ENCODE data around the gene ZIC2.

Gene ZIC2

DNA sequence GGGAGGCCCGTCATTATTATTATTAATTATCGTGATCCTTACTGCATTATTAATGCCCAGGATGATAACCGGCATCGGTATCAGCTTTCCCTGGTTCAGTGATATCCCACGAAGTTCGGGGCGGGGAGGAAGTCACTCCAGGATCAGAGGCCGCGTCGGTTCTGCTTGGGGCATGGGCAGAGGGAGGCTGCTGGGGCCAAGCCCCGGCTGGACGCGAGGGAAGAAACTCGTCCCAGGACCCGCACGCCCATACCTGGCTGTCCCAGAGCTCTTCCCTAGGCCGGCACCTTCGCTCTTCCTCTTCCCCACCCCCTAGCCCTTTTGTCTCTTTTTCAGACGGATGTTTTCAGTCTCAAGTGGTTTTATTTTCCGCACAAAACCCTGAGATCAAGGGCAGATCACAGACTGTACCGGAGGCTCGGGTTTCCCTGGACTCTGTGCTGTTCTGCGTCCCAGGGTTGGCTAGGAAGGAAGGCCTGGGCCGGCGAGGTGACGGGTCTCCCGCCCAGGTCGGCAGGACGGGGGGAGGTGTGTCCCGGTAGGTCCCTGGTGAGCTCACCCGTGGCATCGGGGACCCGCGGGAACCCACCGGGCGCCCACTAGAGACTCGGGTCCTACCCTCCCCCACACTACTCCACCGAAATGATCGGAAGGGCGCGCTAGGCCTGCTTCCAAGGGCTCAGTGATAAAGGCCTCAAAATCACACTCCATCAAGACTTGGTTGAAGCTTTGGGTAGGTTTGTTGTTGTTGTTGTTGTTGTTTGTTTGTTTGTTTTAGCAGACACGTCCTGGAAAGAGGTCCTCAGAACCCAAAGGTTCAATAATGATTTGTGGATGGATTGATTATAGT, 7.9 kb downstream of the ZIC2 start:
- peaks cover 97% of the 10 kb centered on the region for H3K27me3 ChIP-seq (ENCODE audit: insufficient read depth, poor library complexity, severe bottlenecking)
- no peak for TF ChIP-seq SPI1 (IDR thresholded peaks at IDR 0.05; ENCODE audit: borderline replicate concordance, low read depth)
- no peak for TF ChIP-seq GABPA (IDR thresholded peaks at IDR 0.05; ENCODE audit: low read depth)
- no peak for TF ChIP-seq CTCF (IDR thresholded peaks at IDR 0.05; ENCODE audit: insufficient read depth, low read length)
- no peak for TF ChIP-seq POLR2AphosphoS5 (IDR thresholded peaks at IDR 0.05; ENCODE audit: low read depth)
- TF ChIP-seq, protein P1, sequence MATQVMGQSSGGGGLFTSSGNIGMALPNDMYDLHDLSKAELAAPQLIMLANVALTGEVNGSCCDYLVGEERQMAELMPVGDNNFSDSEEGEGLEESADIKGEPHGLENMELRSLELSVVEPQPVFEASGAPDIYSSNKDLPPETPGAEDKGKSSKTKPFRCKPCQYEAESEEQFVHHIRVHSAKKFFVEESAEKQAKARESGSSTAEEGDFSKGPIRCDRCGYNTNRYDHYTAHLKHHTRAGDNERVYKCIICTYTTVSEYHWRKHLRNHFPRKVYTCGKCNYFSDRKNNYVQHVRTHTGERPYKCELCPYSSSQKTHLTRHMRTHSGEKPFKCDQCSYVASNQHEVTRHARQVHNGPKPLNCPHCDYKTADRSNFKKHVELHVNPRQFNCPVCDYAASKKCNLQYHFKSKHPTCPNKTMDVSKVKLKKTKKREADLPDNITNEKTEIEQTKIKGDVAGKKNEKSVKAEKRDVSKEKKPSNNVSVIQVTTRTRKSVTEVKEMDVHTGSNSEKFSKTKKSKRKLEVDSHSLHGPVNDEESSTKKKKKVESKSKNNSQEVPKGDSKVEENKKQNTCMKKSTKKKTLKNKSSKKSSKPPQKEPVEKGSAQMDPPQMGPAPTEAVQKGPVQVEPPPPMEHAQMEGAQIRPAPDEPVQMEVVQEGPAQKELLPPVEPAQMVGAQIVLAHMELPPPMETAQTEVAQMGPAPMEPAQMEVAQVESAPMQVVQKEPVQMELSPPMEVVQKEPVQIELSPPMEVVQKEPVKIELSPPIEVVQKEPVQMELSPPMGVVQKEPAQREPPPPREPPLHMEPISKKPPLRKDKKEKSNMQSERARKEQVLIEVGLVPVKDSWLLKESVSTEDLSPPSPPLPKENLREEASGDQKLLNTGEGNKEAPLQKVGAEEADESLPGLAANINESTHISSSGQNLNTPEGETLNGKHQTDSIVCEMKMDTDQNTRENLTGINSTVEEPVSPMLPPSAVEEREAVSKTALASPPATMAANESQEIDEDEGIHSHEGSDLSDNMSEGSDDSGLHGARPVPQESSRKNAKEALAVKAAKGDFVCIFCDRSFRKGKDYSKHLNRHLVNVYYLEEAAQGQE (IDR thresholded peaks at IDR 0.05; ENCODE audit: insufficient replicate concordance, low read depth): no peak
- no peak overlapping the region for H3K27ac ChIP-seq (replicated peaks)
- no peak overlapping the region for H3K4me3 ChIP-seq (replicated peaks; ENCODE audit: insufficient read depth, low read length)
- no peak for DNase-seq (ENCODE audit: low read depth in 1 of 2, low spot score in 1 of 2)

DNA sequence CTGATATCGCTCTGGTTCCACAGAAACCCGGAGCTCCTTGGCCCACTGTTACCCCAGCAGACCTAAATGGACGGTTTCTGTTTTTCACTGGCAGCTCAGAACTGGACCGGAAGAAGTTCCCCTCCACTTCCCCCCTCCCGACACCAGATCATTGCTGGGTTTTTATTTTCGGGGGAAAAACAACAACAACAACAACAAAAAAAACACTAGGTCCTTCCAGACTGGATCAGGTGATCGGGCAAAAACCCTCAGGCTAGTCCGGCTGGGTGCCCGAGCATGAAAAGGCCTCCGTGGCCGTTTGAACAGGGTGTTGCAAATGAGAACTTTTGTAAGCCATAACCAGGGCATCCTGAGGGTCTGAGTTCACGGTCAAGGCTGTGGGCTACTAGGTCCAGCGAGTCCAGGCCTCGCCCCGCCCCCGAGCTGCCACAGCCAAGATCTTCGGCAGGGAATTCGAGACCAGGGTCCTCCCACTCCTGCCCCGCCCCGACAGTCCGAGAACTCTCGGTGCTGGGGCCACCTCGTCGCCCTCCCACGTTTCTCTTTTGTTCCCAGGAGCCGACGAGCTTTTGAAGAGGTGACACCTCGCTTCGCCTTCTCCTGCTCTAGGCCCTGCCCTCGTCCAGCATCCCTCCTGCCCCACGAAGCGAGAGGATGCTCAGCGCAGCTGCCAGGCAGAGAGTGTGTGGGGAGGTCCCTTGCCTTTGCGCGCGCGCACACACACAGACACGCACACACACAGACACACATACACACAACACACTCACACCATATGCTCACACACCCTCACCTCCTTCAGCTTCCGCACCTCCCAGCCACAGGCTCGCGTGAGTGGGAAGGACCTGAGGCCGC, 8.8 kb downstream of the ZIC2 start:
- TF ChIP-seq GABPA (IDR thresholded peaks at IDR 0.05; ENCODE audit: low read depth) (no peak), SPI1 (IDR thresholded peaks at IDR 0.05; ENCODE audit: borderline replicate concordance, low read depth) (no peak), CTCF (IDR thresholded peaks at IDR 0.05; ENCODE audit: insufficient read depth, low read length) (no peak), POLR2AphosphoS5 (IDR thresholded peaks at IDR 0.05; ENCODE audit: low read depth) (no peak)
- TF ChIP-seq, protein P1 (IDR thresholded peaks at IDR 0.05; ENCODE audit: insufficient replicate concordance, low read depth): no peak
- no peak overlapping the region for H3K27ac ChIP-seq (replicated peaks)
- H3K27me3 ChIP-seq (ENCODE audit: insufficient read depth, poor library complexity, severe bottlenecking): peaks cover 99% of the 10 kb centered on the region
- H3K4me3 ChIP-seq (replicated peaks; ENCODE audit: insufficient read depth, low read length): no peak overlapping the region
- DNase-seq (ENCODE audit: low read depth in 1 of 2, low spot score in 1 of 2): no peak

DNA sequence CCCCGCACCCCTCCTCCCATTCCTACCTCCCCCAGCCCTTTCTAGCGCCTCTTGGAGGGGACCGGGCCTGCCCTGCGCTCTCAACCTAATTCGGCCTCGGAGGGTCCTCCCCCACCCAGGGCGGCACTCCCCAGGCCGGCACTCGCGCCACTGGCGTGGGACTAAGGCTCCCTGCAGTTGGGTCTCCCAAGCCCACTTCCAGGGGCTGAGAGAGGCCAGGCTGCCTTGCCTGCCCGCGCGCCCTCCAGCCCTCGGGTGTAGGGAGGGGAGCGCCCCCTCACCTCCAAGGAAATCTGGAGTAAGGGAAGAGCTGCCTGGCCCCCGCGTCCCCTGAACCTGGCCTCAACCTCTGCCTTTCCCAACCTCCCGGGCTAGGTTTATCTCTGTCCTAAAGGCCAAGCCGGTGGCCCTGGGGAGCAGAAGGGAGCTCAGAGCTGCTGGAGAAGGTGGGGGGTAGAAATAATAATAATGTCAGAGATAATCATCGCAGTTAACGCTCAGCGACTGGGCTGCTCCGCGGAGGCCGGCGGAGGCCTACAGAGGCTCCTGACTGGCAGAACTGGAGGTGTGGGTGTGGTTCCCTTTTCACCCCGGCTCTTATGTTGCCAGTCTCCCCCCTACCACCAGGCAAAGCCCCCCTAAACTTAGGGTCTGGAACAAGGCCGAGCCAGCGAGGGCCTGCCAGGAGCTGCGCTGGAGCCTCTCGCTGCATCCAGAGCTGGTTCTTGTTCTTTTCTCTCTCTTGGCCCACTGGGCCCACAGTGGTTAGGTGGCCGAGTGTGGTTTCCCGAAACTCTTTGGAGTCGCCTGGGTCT, 9.6 kb downstream of the ZIC2 start:
- peaks cover 100% of the 10 kb centered on the region for H3K27me3 ChIP-seq (ENCODE audit: insufficient read depth, poor library complexity, severe bottlenecking)
- DNase-seq (ENCODE audit: low read depth in 1 of 2, low spot score in 1 of 2): no peak
- TF ChIP-seq, protein P1 (IDR thresholded peaks at IDR 0.05; ENCODE audit: insufficient replicate concordance, low read depth): no peak
- TF ChIP-seq SPI1 (IDR thresholded peaks at IDR 0.05; ENCODE audit: borderline replicate concordance, low read depth): no peak
- TF ChIP-seq GABPA (IDR thresholded peaks at IDR 0.05; ENCODE audit: low read depth): no peak
- no peak for TF ChIP-seq CTCF (IDR thresholded peaks at IDR 0.05; ENCODE audit: insufficient read depth, low read length)
- no peak for TF ChIP-seq POLR2AphosphoS5 (IDR thresholded peaks at IDR 0.05; ENCODE audit: low read depth)
- H3K4me3 ChIP-seq (replicated peaks; ENCODE audit: insufficient read depth, low read length): no peak overlapping the region
- no peak overlapping the region for H3K27ac ChIP-seq (replicated peaks)

All from HL-60 (cell line).